Activated T-helper 1 cell treated with anti-CD3 and anti-CD28 coated beads, Interleukin-2, amount 50 U/mL, for 16 hours (primary cell): ENCODE results near the gene EFNA2.

Source experiments
- DNase-seq, 2 donors: peaks; one replicate each; pipeline ENCODE4 v3.0.0-alpha.2; 2020; ENCODE audit warnings: low read depth in 1 of 2, low spot score in 1 of 2

The EFNA2 gene

GRCh38 chr19:1283207-1283916, 2.3 kb upstream of the EFNA2 start:
- DNase-seq: no peak

GRCh38 chr19:1283917-1284292, 1.8 kb upstream of the EFNA2 start:
- DNase-seq: no peak

GRCh38 chr19:1284293-1284978, 1.2 kb upstream of the EFNA2 start:
- DNase-seq: no peak

GRCh38 chr19:1284979-1285736, 515 bp upstream of the EFNA2 start:
- no peak for DNase-seq

- no peak for DNase-seq
These were observed 1.0 kb downstream of the EFNA2 start for GRCh38 chr19:1286487-1287353.

GRCh38 chr19:1287354-1288225, 1.9 kb downstream of the EFNA2 start:
- no peak for DNase-seq

- DNase-seq: no peak
These were observed 2.5 kb downstream of the EFNA2 start for GRCh38 chr19:1288226-1288612.

GRCh38 chr19:1288833-1289685, 3.4 kb downstream of the EFNA2 start:
- DNase-seq: no peak

GRCh38 chr19:1289686-1290025, 4.0 kb downstream of the EFNA2 start:
- DNase-seq: no peak

- no peak for DNase-seq
These were observed 4.6 kb downstream of the EFNA2 start for GRCh38 chr19:1290196-1290702.

- DNase-seq: no peak
These were observed 5.3 kb downstream of the EFNA2 start for GRCh38 chr19:1290703-1291651.

- no peak for DNase-seq
These were observed 6.2 kb downstream of the EFNA2 start for GRCh38 chr19:1291761-1292418.

GRCh38 chr19:1292419-1293151, 6.9 kb downstream of the EFNA2 start:
- DNase-seq: no peak

- DNase-seq: no peak
These were observed 8.3 kb downstream of the EFNA2 start for GRCh38 chr19:1293782-1294604.

GRCh38 chr19:1294688-1295087, 9.0 kb downstream of the EFNA2 start:
- DNase-seq: no peak
